GM13976 (cell line): ENCODE data around the gene NNT.

Source experiments
- DNase-seq: peaks from one replicate; pipeline ENCODE4 v3.0.0; 2012; ENCODE audit warnings: low spot score
- in situ Hi-C: fragments of 300-500 bp; cut with MboI; formaldehyde crosslinking; loops from one replicate; pipeline ENCODE4 v1.12.0; 2022; ENCODE audit warnings: low sequenced_read_pairs, mixed read lengths, inconsistent platforms; ENCODE audit not compliant: unreplicated experiment
- TF ChIP-seq, protein P1 (sequence below): IDR thresholded peaks from 2 replicates; pipeline ENCODE4 v1.5.1; 2012; ENCODE audit warnings: borderline replicate concordance, mild to moderate bottlenecking; ENCODE audit not compliant: insufficient read depth; ENCODE audit errors: extremely low read depth, missing control alignments, control extremely low read depth

Gene NNT

DNA sequence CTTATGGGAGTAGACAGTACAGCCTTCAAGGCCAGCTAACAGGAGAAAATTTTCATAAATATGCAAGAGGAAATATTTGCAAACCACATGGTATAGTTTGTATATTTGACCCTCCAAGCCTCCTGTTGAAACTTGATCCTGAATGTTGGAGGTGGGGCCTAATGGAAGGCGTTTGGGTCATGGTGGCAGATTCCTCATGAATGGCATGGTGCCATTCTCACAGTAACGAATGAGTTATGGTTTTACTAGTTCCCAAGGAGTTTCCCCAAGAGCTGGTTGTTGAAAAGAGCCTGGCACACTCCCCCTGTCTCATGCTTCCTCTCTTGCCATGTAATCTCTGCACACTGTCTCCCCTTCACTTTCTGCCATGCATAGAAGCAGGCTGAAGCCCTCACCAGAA, 42.9 kb upstream of the NNT start:
- TF ChIP-seq, protein P1, sequence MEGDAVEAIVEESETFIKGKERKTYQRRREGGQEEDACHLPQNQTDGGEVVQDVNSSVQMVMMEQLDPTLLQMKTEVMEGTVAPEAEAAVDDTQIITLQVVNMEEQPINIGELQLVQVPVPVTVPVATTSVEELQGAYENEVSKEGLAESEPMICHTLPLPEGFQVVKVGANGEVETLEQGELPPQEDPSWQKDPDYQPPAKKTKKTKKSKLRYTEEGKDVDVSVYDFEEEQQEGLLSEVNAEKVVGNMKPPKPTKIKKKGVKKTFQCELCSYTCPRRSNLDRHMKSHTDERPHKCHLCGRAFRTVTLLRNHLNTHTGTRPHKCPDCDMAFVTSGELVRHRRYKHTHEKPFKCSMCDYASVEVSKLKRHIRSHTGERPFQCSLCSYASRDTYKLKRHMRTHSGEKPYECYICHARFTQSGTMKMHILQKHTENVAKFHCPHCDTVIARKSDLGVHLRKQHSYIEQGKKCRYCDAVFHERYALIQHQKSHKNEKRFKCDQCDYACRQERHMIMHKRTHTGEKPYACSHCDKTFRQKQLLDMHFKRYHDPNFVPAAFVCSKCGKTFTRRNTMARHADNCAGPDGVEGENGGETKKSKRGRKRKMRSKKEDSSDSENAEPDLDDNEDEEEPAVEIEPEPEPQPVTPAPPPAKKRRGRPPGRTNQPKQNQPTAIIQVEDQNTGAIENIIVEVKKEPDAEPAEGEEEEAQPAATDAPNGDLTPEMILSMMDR: no peak
- in situ Hi-C loops: no loop called here
- DNase-seq: no peak

DNA sequence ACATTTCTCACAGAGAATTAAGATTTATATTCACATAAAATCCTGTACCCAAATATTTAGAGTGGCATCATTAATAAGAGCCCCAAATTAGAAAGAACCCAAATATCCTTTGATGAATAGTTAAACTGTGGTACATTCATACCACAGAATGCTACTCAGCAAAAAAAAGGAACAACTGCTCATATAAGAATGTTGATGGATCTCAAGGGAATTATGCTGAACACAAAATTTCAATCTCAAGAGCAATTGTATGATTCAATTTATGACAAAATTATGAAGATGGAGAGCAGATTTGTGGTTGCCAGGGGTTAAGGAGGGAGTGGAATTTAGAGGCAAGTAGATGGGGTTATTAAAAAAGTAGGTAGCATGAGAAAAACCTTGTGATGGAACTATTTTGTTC, 41.6 kb upstream of the NNT start:
- DNase-seq: no peak
- TF ChIP-seq, protein P1: no peak
- in situ Hi-C loops: no loop called here

DNA sequence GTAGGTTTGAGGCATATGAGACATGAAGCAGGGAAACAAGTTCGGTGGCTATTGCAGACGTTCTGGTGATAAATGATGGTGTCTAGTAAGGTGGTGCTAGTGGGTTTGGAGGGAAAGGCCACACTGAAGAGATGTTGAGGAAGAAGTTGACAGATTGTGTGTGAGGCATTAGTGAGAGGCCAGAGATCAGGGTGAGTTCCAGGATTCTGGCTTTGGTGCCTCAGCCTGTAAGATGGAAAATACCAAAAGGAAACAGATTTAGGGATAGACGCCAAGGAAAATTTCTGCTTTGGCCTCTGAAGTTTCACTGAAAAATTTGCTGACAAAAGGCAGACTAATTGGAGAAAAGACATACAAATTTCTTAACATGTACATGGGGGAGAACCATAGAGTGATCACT, 39.7 kb upstream of the NNT start:
- no peak for DNase-seq
- TF ChIP-seq, protein P1: no peak
- in situ Hi-C loops: no loop called here

DNA sequence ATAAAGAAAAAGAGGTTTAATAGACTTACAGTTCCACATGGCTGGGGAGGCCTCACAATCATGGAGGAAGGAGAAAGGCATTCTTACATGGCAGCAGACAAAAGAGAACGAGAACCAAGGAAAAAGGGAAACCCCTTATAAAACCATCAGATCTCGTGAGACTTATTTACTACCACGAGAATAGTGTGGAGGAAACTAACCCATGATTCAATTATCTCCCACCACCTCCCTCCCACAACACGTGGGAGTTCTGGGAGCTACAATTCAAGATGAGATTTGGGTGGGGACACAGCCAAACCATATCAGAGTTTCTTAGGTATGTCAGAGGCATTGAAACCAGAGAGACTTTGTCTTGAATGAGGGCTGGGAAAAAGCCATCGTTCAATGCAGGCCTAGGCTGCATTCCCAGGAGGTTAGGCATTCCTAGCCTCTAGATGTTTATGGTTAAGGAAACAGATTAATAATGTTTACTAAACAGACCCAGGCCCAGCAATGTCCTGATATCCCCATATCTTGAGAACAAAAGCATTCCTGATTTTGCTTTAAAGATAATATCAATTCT, 38.6 kb upstream of the NNT start:
- DNase-seq: no peak
- in situ Hi-C loops: no loop called here

DNA sequence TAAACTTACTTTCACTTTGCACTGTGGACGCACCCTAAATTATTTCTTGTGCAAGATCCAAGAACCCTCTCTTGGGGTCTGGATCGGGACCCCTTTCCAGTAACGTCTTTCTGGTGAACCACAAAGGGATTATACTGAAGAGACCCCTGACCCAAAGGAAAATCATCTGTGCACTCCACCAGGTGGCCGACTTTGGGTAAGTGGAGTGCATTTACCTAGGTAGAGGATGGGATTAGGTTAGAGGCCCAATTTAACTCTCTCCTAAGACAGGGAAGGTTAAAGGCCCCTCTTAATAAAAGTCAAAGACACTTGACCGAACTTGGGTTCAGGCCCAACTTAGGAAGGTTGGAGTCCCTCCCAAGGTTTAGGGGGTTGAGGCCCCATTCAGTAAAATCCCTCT, 37.9 kb upstream of the NNT start:
- in situ Hi-C loops: no loop called here
- DNase-seq: no peak
- TF ChIP-seq, protein P1: no peak

More for the DNA sequence above, 38.6 kb upstream of the NNT start:
- TF ChIP-seq, protein P1: no peak

DNA sequence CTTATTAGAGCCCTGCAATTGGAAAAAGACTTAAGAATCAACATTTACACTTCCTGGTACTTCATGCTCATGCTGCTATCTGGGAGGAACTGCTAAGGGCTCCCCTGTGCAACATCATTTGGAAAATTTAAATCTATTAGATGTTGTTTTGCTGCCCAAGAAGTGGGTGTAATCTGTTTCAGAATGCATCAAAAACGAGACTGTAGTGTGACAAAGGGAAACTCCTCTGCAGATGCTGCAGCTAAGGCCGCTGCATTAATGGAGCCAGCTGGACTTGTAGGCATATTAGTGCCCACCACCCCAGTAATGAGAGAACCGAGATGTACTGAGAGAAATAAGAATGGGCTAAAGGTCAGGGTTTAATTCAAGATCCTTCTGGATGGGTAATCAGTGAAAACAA, 35.0 kb upstream of the NNT start:
- no peak for DNase-seq
- TF ChIP-seq, protein P1: no peak
- in situ Hi-C loops: no loop called here

DNA sequence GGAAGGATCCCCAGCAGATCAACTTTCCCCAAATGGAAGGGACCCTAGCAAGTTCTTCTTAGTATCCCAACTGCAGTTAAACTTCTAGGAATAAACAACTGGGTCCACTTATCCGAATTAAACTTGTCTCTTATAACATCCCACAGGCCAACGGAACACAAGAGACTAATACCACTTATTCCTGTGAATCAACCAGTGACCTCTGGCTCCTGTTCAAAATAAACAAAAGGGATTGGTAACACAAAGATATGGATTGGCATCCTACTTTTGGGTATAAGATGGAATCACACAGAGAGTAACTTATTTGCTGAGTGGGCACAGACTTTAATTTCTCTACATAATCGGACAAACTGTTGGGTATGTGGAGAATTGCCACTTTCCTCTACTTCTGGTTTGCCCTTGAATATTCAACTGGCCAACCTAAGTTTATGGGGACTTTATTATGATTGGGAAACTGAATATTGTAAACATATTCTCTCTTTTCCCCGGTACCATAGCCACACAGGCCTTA, 33.7 kb upstream of the NNT start:
- TF ChIP-seq, protein P1: no peak
- DNase-seq: no peak
- in situ Hi-C loops: no loop called here
